Measurements from ENCODE around the gene KIF2A. TPM values are rescaled to one million over a fixed set of nuclear protein-coding genes. Genes with fewer than 3 reads are reported as not detected.
A peak's percentile ranks its signal among the peaks of the same experiment; 100 is the strongest.

The KIF2A gene
- total and polyA plus RNA-seq, 2 donors (not counting 3 experiments of a cell fraction or from before 2014, with no cell fraction given): 17.1 to 65.1 TPM

DNA sequence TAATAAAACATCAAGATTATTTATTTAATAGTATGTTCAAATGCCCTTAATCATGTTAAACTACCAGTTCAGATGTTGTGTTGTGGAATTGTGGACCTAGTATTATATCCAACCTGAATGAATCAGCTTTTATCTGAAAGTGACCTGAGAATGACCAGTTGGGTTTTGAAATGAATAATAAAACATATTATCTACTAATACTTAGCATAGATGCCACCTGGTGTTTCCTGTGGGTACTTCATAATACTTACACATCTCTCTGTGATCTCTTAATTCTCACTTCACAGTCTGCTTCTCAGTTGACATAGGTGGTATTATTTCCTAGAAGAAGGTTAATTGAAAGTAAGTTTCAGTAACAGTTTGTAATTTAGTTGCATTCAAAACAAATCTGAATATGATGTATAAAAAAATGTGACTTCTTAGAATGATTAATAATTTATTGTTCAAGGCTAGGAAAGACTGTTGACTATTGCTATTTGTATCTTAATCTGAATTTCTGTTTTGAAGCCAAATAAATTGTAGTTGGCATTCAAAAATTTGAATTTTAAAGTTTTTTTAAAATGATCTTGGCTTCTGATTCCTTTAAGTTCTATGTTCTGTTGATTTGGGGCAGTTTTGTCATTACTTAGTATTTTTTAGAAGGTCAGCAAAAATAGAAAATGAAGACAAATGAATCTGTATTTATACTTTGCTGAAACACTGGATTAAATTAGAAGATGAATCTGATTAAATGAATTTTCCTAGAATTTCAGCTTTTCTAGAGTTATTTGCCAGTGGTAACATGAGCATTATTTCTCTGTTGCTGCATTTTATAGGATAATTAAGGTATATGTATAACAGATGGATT, 48.2 kb downstream of the KIF2A start:
- FAIRE-seq (no peak), DNase-seq (ENCODE audit: low read depth, low spot score) (peak; percentile 76)
- TF ChIP-seq JUN (IDR thresholded peaks at IDR 0.05; ENCODE audit: borderline replicate concordance, insufficient read depth, insufficient read length, low read depth): no peak
- peak; percentile 19 to 24 for TF ChIP-seq CTCF (IDR thresholded peaks at IDR 0.05; ENCODE audit: extremely low read depth in 1 of 2, insufficient read depth in 1 of 2, low read depth in 1 of 2, low read length in 2 of 2)
- TF ChIP-seq, protein P1, sequence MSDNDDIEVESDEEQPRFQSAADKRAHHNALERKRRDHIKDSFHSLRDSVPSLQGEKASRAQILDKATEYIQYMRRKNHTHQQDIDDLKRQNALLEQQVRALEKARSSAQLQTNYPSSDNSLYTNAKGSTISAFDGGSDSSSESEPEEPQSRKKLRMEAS (IDR thresholded peaks at IDR 0.05; ENCODE audit: insufficient read depth, insufficient read length): no peak
- TF ChIP-seq FOS (IDR thresholded peaks at IDR 0.05; ENCODE audit: borderline replicate concordance, insufficient read depth, low read length): no peak
- TF ChIP-seq EZH2 (IDR thresholded peaks at IDR 0.05; ENCODE audit: borderline replicate concordance, low read depth, low read length, severe bottlenecking): no peak
- Histone ChIP-seq H3K27ac (ENCODE audit: insufficient read depth, low read depth, low read length) (no peak overlapping the region), H3K4me3 (replicated peaks in 1 of 3; ENCODE audit: insufficient read depth in 1 of 3, low read depth in 1 of 3, low read length in 3 of 3) (no peak overlapping the region), H3K36me3 (ENCODE audit: control insufficient read depth in 2 of 2, extremely low read depth in 1 of 2, insufficient read depth in 2 of 2, low read length in 2 of 2) (peaks cover 5 to 6% of the 10 kb centered on the region in 2 experiments), H3K9me3 (replicated peaks; ENCODE audit: control insufficient read depth, insufficient read depth, low read length) (no peaks in the 10 kb centered on the region), H3K79me2 (ENCODE audit: control insufficient read depth, insufficient read depth, low read length) (no peaks in the 10 kb centered on the region), H2AFZ (ENCODE audit: low read depth, low read length) (no peak overlapping the region), H4K20me1 (replicated peaks; ENCODE audit: control insufficient read depth, extremely low read depth, insufficient read depth, low read length) (no peaks in the 10 kb centered on the region), H3K4me1 (ENCODE audit: control insufficient read depth, extremely low read depth, insufficient read depth, low read length) (no peaks in the 10 kb centered on the region), H3K27me3 (ENCODE audit: control insufficient read depth in 2 of 2, insufficient read depth in 2 of 2, low read length in 2 of 2) (no peaks in the 10 kb centered on the region), H3K9ac (replicated peaks; ENCODE audit: extremely low read depth, insufficient read depth, low read length) (no peak overlapping the region), H3K9me1 (replicated peaks; ENCODE audit: control insufficient read depth, extremely low read depth, insufficient read depth, low read length) (no peaks in the 10 kb centered on the region), H3K4me2 (ENCODE audit: insufficient read depth, low read length) (no peak overlapping the region)
- ChIA-PET POLR2A (no interaction called here), CTCF (interaction anchor here (0.6 to 2.3 kb wide), 14 partner anchors 8 to 130 kb away, joined by 3 to 28 read pairs (median 4); partner anchors contain the start of genes DIMT1 and KIF2A)
- intact Hi-C loops (cut with micrococcal nuclease) (loop anchor here (1.0 kb wide), 1 partner anchor 130 kb away; no protein-coding TSS in a partner anchor), dilution Hi-C loops (cut with MboI; ENCODE audit: extremely low pct_ligation_motif_present, low sequenced_read_pairs) (no loop called here)
- no TSS peak for BruUV-seq (replicated peaks)

Measured in endothelial cell of umbilical vein (primary cell).